Measurements from ENCODE around the gene MT1X.

MT1X gene

GRCh38 chr16:56681939-56682702 is at the start of gene MT1X:
Gene MT1X (plus strand): TSS chr16:56682470. CDS start chr16:56682541, 71 bp downstream.
- peak; percentile 70 for DNase-seq

DNA sequence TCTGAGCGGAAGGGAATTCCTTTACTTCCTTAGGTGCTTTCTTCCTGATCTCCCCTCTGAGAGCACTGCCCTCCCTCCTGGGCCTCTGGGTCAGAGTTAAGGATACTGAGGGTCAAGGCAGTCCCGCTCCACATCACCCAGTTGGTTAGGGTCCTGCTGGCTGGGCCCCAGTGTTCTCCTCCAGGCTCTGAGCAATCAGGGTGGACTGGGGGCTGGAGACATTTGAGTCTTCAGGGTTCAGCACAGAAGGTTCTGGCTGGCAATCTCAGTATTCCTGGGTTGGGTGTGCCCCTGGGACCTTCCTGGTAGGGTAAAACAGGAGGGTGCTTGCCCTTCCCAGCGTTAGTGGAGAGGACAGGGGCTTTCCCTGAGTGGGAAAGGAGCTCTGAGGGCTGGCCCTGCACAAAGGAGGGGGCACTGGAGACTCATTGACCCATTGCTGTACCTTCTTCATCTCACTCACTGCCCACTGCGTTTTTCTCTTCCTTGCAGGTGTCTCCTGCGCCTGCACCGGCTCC is 49.4 kb upstream of the MT1X start:
- DNase-seq = no peak

DNA sequence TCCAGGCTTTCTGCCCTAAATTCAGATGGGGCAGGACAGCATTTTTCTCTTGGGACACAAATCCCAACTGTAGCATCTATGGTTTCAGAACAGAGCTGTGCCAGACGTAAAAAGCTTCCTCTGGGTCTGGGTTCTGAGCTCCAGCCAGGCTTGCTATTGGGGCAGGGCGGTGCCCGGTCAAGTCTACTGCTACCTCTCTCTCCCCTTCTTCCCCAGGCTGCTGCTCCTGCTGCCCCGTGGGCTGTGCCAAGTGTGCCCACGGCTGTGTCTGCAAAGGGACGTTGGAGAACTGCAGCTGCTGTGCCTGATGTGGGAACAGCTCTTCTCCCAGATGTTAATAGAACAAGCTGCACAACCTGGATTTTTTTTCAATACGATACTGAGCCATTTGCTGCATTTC is 48.7 kb upstream of the MT1X start:
- DNase-seq = no peak

DNA sequence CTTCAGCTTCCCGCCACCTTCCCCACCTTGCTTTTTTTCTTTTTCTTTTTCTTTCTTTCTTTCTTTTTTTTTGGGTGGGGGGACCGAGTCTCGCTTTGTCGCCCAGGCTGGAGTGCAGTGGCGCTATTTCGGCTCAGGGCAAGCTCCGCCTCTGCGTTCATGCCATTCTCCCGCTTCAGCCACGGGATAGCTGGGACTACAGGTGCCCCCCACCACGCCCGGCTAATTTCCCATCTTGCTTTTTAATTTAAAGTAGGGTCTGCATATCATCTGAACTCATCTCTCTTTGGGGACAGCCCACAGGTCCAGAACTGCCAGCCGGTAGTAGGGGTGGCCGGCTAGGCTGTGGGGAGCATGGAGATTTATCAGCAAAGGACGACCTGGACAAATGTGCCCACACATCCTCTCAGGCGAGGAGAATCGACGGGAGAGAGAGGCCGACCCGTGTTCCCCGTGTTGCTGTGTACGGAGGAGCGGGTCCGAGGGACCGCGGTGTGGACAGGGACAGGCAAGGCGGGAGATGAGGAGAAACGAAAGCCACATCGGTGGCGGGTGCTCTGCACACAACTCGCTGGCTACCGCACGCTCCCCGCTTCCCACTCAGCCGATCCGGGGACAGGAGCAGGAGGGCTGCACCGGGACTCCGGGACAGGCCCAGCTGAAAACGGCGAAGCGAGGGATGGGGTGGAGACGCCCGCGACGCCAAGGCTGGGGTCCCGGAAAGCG is 47.4 kb upstream of the MT1X start:
- DNase-seq = no peak

DNA sequence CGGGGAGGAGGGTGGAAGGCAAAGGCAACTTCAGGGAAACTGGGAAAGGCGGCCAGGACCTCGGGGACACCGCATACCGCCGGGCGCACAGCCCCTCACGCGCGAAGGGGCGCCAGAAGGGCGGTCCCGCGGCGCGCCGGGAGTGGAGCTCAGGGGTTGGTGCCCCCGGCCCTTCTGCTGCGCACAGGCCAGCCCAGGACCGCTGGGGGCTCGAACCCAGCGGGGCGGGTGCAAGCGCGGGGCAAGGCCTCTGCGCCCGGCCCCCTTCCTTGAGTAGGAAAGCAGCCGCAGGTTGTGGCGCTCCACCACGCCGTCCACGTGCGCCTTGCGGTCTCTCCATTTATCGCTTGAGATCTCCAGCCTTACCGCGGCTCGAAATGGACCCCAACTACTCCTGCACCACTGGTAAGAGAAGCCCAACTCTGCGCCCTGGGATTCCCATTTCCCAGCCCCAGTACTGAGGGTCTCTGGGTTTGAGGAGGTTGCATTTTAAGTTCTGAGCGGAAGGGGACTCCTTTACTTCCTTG is 46.8 kb upstream of the MT1X start:
- DNase-seq = no peak

DNA sequence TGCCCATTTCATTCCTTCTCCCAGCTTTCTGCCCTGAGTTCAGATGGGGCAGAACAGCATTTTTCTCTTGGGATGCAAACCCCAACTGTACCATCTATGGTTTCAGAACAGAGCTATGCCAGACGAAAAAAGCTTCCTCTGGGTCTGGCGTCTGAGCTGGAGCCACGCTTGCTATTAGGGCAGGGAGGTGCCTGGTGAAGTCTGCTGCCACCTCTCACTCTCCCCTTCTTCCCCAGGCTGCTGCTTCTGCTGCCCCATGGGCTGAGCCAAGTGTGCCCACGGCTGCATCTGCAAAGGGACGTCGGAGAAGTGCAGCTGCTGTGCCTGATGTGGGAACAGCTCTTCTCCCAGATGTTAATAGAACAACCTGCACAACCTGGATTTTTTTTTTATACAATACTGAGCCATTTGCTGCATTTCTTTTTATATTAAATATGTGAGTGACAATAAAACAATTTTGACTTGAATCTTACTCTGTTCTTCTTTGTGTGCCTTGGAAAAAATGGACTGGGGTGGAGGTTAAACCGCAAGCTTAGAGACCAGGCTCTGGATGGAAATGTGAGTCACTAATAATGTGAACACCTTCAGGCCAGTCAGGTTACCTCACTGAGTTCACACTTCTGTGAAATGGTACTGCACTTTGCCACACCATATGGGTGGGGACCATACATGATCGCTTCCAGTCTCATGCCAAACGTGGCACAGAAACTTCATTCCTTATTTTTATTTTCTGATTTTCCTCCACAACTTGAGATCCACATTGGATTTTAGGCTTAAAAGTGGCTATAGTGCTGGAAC is 45.5 kb upstream of the MT1X start:
- no peak for DNase-seq

DNA sequence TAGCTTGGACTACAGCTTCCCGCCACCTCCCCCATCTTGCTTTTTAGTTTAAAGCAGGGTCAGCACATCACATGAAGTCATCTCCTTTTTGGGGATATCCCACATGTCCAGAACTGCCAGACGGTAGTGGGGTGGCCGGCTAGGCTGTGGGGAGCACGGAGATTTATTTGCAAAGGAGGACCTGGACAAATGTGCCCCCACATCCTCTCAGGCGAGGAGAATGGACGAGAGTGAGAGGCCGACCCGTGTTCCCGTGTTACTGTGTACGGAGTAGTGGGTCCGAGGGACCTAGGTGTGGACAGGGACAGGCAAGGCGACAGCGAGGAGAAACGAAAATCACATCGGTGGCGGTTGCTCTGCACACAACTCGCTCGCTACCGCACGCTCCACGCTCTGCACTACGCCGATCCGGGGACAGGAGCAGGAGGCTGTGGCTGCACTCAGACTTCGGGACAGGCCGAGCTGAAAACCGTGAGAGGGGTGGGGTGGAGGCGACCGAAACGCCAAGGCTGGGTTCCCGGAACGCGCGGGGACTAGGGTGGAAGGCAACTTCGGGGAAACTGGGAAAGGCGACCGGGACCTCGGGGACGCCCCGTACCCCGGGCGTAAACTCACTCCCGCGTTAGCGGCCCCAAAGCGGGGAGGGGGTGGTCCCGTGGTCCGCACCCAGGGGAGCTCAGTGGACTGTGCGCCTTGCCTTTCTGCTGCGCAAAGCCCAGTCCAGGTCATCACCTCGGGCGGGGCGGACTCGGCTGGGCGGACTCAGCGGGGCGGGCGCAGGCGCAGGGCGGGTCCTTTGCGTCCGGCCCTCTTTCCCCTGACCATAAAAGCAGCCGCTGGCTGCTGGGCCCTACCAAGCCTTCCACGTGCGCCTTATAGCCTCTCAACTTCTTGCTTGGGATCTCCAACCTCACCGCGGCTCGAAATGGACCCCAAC is 44.2 kb upstream of the MT1X start, which contains the start of gene MT1A:
Gene MT1A, plus strand, starts transcription at position 853 of the 937 bp plus-strand sequence. Its CDS starts 73 bp downstream, at position 926.
- DNase-seq = no peak

DNA sequence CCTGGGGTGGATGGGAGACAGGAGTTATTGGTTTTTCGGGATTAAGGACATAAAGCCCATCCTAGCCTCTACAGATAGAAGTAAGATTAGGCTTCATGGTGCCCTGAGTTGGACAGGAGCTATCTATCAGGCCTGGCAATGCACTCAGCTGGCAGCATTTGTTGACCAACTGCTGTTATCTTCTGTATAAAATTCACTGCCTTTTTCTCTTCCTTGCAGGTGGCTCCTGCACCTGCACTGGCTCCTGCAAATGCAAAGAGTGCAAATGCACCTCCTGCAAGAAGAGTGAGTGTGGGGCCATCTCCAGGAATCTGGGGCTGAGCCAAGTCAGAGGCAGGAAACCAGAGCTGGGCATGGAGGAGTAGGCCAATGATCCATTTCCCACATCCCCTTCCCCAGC is 43.2 kb upstream of the MT1X start:
- DNase-seq = no peak

GRCh38 chr16:56640076-56640475 is 42.2 kb upstream of the MT1X start:
- no peak for DNase-seq

DNA sequence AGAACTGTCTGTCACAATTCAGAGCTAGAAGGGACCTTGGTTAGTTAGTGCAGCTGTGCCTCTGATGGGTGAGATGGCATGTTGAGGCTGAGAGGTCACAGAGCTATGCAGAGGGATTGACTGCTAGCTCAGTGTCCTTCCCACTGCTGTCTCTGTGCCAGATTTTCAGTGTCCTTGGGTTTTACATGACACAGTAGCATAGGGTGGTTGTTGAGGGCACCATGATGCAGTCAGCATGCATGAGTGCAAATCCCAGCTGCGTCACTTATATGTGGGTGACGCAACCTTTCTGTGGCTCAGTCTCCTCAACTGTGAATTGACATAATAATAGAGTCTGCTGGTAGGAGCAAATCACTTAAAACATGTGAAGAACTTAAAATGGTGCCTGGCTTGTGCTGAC is 41.1 kb upstream of the MT1X start:
- DNase-seq = no peak

GRCh38 chr16:56643080-56643778 is 39.0 kb upstream of the MT1X start:
- no peak for DNase-seq

- no peak for DNase-seq
Observed at GRCh38 chr16:56643833-56644232, 38.4 kb upstream of the MT1X start.

DNA sequence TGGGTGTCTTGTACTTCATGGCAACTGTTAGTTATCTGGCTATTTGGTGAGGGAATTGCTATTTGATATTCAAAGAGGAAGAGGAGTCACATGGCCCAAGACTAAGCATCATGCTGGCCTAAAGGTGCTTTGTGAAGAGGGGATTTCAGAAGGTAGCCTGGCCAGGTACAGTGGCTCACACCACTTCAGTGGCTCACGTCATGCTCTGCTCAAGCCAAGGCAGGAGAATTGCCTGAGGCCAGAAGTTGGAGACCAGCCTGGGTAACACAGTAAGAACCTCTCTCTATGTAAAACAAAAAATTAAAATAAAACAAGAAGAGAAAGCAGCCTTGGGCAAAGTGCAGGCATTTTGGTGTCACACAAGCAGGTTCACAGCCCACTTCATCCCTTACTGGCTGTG is 37.0 kb upstream of the MT1X start:
- no peak for DNase-seq

GRCh38 chr16:56645838-56646237 is 36.4 kb upstream of the MT1X start:
- DNase-seq = no peak

- DNase-seq = no peak
Observed at GRCh38 chr16:56647641-56648431, 34.4 kb upstream of the MT1X start.

- no peak for DNase-seq
Observed at GRCh38 chr16:56649271-56649670, 33.0 kb upstream of the MT1X start.

GRCh38 chr16:56649820-56650219 is 32.5 kb upstream of the MT1X start:
- no peak for DNase-seq

- DNase-seq = no peak
Observed at GRCh38 chr16:56651586-56651985, 30.7 kb upstream of the MT1X start, which contains the start of gene MT1B. Gene MT1B (plus strand): TSS chr16:56651886. CDS start chr16:56651954, 68 bp downstream.

DNA sequence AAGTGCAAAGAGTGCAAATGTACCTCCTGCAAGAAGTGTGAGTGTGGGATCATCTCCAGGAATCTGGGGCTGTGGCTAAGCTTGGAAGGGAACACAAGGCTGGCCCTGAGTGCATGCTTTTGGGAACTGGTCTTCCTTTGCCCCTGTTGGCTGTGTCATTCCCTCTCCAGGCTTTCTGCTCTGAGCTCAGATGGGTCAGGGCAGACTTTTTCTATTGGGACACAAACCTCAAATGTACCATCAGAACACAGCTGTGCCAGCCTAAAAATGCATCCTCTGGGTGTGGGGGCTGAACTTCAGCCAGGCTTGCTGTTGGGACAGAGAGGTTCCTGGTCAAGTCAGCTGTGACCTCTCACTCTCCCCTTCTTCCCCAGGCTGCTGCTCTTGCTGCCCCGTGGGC is 29.7 kb upstream of the MT1X start:
- DNase-seq = no peak

GRCh38 chr16:56653218-56653617 is 29.1 kb upstream of the MT1X start:
- no peak for DNase-seq

Data from SHP77 treated with DMSO at 0.1 percent for 48 hours (cell line).